Activated CD4-positive, alpha-beta memory T cell treated with anti-CD3 and anti-CD28 coated beads, Interleukin-2, amount 10 ng/mL, durations not matched to agents 7 days and 5 days (primary cell): ENCODE measurements around the gene TSPO2. TPM values are rescaled to one million over a fixed set of nuclear protein-coding genes. Genes with fewer than 3 reads are reported as not detected.

ENCODE experiments used
- CTCF ChIA-PET: fragments of 350-600 bp; sonication (Branson Sonifier 250); formaldehyde crosslinking; loops from one replicate; lab custom pipeline; 2021; ENCODE audit warnings: antibody characterized with exemption, inconsistent platforms; lab: Charles Lee
- POLR2A ChIA-PET: fragments of 350-600 bp; sonication (Branson Sonifier 250); formaldehyde crosslinking; loops from one replicate; lab custom pipeline; 2021; ENCODE audit warnings: antibody characterized with exemption; lab: Charles Lee
- DNase-seq: peaks from one replicate; pipeline ENCODE4 v3.0.0-alpha.2; 2020
- H3K27ac Mint-ChIP-seq: one replicate; pipeline ENCODE4 v1.8.0; 2021; ENCODE audit warnings: mild to moderate bottlenecking, mixed read lengths
- H3K27me3 Mint-ChIP-seq: one replicate; pipeline ENCODE4 v1.8.0; 2021; ENCODE audit warnings: mixed read lengths
- H3K36me3 Mint-ChIP-seq: one replicate; pipeline ENCODE4 v1.8.0; 2021; ENCODE audit warnings: low read depth, mixed read lengths
- H3K4me1 Mint-ChIP-seq: one replicate; pipeline ENCODE4 v1.8.0; 2021; ENCODE audit warnings: mixed read lengths
- H3K4me3 Mint-ChIP-seq: one replicate; pipeline ENCODE4 v1.8.0; 2021; ENCODE audit warnings: mild to moderate bottlenecking, mixed read lengths
- H3K9me3 Mint-ChIP-seq: one replicate; pipeline ENCODE4 v1.8.0; 2021; ENCODE audit warnings: mixed read lengths
- total RNA-seq, 2 experiments: library from RNA; stranded (reverse); gene quantifications; one replicate each; pipeline ENCODE4 v1.2.3, GENCODE V29; 2021

TSPO2 gene
- total RNA-seq, 2 experiments from 2014 or later: not detected

DNA sequence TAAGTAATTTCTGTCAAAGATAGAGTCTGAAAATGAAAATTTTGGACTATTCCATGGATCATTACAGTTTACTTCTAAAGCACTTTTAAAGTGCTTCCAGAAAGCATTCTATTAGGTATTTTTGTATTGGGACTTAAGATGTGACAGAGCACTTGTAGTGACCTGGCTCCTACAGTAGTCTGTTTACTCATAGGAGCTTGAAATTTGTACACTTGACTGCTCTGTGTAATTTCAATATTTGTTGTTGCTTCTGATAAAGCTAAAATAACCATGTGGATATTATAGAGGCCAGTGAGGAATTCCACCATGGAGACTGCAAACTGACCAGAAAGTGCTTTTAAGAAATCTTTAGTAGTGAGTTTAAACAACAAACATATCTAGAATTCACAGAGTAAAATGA is 40.8 kb downstream of the TSPO2 start:
- H3K4me3 Mint-ChIP-seq: no peak overlapping the region
- DNase-seq: no peak
- CTCF ChIA-PET: interaction anchor here (0.9 to 2.0 kb wide), 2 partner anchors 11 to 13 kb away, joined by 3 to 5 read pairs; partner anchors contain the start of genes NFYA and OARD1
- no peaks in the 10 kb centered on the region for H3K9me3 Mint-ChIP-seq
- peaks cover 49% of the 10 kb centered on the region for H3K4me1 Mint-ChIP-seq
- POLR2A ChIA-PET: interaction anchor here (1.0 kb wide), 1 partner anchor 8 kb away, joined by 3 read pairs; no protein-coding TSS in a partner anchor
- H3K27ac Mint-ChIP-seq: no peak overlapping the region
- no peaks in the 10 kb centered on the region for H3K27me3 Mint-ChIP-seq
- H3K36me3 Mint-ChIP-seq: peaks cover 85% of the 10 kb centered on the region

GRCh38 chr6:41085182-41085581 is 42.9 kb downstream of the TSPO2 start:
- ChIA-PET CTCF (interaction anchor here (2.0 kb wide), 1 partner anchor 13 kb away, joined by 5 read pairs; the partner anchor contains the start of genes NFYA and OARD1), POLR2A (interaction anchor here (0.7 kb wide), 1 partner anchor 250 kb away, joined by 3 read pairs; no protein-coding TSS in a partner anchor)

GRCh38 chr6:41088451-41088850 is 46.2 kb downstream of the TSPO2 start:
- CTCF ChIA-PET: interaction anchor here (0.7 to 1.3 kb wide), 2 partner anchors 13 to 30 kb away, joined by 3 read pairs; no protein-coding TSS in a partner anchor
- H3K36me3 Mint-ChIP-seq: peaks cover 81% of the 10 kb centered on the region

More at GRCh38 chr6:41085182-41085581, 42.9 kb downstream of the TSPO2 start:
- no peak overlapping the region for H3K27ac Mint-ChIP-seq
- no peaks in the 10 kb centered on the region for H3K27me3 Mint-ChIP-seq
- no peak for DNase-seq
- H3K4me3 Mint-ChIP-seq: no peak overlapping the region
- no peaks in the 10 kb centered on the region for H3K9me3 Mint-ChIP-seq
- peaks cover 33% of the 10 kb centered on the region for H3K4me1 Mint-ChIP-seq
- peaks cover 85% of the 10 kb centered on the region for H3K36me3 Mint-ChIP-seq

GRCh38 chr6:41090841-41091761 is 48.8 kb downstream of the TSPO2 start:
- H3K4me1 Mint-ChIP-seq: peaks cover 1% of the 10 kb centered on the region
- no peaks in the 10 kb centered on the region for H3K9me3 Mint-ChIP-seq
- H3K27ac Mint-ChIP-seq: no peak overlapping the region
- H3K27me3 Mint-ChIP-seq: no peaks in the 10 kb centered on the region
- POLR2A ChIA-PET: interaction anchor here (1.3 kb wide), 2 partner anchors 12 to 19 kb away, joined by 4 read pairs; partner anchors contain the start of genes NFYA and OARD1
- H3K4me3 Mint-ChIP-seq: no peak overlapping the region
- CTCF ChIA-PET: interaction anchor here (0.8 to 3.6 kb wide), 13 partner anchors 11 to 229 kb away, joined by 3 to 51 read pairs (median 4); partner anchors contain the start of genes NFYA and OARD1
- H3K36me3 Mint-ChIP-seq: peaks cover 79% of the 10 kb centered on the region
- no peak for DNase-seq

More at GRCh38 chr6:41088451-41088850, 46.2 kb downstream of the TSPO2 start:
- H3K4me1 Mint-ChIP-seq: peaks cover 6% of the 10 kb centered on the region
- no peaks in the 10 kb centered on the region for H3K27me3 Mint-ChIP-seq
- H3K9me3 Mint-ChIP-seq: no peaks in the 10 kb centered on the region
- POLR2A ChIA-PET: interaction anchor here (0.6 kb wide), 1 partner anchor 104 kb away, joined by 3 read pairs; no protein-coding TSS in a partner anchor
- no peak for DNase-seq
- H3K27ac Mint-ChIP-seq: no peak overlapping the region
- no peak overlapping the region for H3K4me3 Mint-ChIP-seq

DNA sequence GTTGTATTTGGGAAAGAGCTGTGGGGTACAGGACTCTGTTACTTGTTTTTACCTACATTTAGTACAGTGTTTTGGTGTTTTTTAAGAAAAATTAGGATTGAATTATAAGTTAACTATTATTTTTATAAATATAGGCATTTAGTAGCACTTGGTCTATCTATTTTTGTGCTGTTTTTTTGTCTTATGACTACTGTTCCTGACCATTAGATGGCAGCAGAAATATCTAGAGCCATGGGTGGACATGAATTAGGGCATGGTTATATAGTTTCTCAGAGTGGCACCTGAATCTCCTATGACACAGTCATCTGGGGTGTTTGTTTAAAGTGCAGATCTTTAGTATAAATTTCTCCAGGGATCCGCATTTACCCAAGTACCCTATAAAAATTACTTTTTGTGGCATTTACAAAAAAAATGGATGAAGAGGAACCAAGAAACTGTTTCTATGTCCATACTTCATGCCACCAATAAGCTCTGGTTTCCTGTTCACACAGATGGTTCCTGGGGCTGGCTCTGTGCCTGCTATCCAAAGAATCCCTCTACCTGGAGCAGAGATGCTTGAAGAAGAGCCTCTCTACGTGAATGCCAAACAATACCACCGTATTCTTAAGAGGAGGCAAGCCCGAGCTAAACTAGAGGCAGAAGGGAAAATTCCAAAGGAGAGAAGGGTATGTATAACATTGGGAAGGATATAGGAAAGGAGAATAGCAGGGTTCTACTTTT is 50.3 kb downstream of the TSPO2 start:
- POLR2A ChIA-PET: interaction anchor here (0.6 to 1.3 kb wide), 4 partner anchors 11 to 214 kb away, joined by 3 to 4 read pairs (median 4); partner anchors contain the start of genes NFYA and OARD1
- Mint-ChIP-seq H3K4me1 (no peaks in the 10 kb centered on the region), H3K4me3 (no peak overlapping the region), H3K27me3 (no peaks in the 10 kb centered on the region), H3K9me3 (no peaks in the 10 kb centered on the region), H3K36me3 (peaks cover 82% of the 10 kb centered on the region), H3K27ac (no peak overlapping the region)
- CTCF ChIA-PET: interaction anchor here (0.6 to 3.6 kb wide), 14 partner anchors 10 to 456 kb away, joined by 3 to 51 read pairs (median 4); partner anchors contain the start of genes NFYA and OARD1
- DNase-seq: no peak

- ChIA-PET POLR2A (no interaction called here), CTCF (interaction anchor here (2.4 to 3.6 kb wide), 3 partner anchors 9 to 226 kb away, joined by 18 to 51 read pairs (median 25); no protein-coding TSS in a partner anchor)
- H3K27ac Mint-ChIP-seq: no peak overlapping the region
Measured at GRCh38 chr6:41093729-41094128, 51.5 kb downstream of the TSPO2 start.

More at GRCh38 chr6:41093729-41094128, 51.5 kb downstream of the TSPO2 start:
- Mint-ChIP-seq H3K4me1 (no peaks in the 10 kb centered on the region), H3K27me3 (no peaks in the 10 kb centered on the region), H3K4me3 (no peak overlapping the region), H3K9me3 (no peaks in the 10 kb centered on the region), H3K36me3 (peaks cover 86% of the 10 kb centered on the region)
- DNase-seq: no peak

Other genes with a start within 250 kb of the TSPO2 start
- 1 to 10 TPM; 1.6 to 2.3 TPM for gene UNC5CL, start 3.2 kb upstream of the TSPO2 start, total RNA-seq
- gene APOBEC2, start 10.7 kb downstream of the TSPO2 start, total RNA-seq: not detected
- gene OARD1, start 29.9 kb downstream of the TSPO2 start, total RNA-seq: 10 to 100 TPM; 34.3 to 37.2 TPM
- 10 to 100 TPM; 26.2 to 29.8 TPM for gene NFYA, start 30.5 kb downstream of the TSPO2 start, total RNA-seq
- not detected for gene TREML1, start 111.9 kb downstream of the TSPO2 start, total RNA-seq
- not detected for gene TREM2, start 120.6 kb downstream of the TSPO2 start, total RNA-seq
- gene TREML2, start 158.7 kb downstream of the TSPO2 start, total RNA-seq: 10 to 100 TPM; 19.2 to 21.5 TPM
- not detected for gene TREML4, start 185.9 kb downstream of the TSPO2 start, total RNA-seq
- gene TREM1, start 244.2 kb downstream of the TSPO2 start, total RNA-seq: not detected